Measurements from ENCODE around the gene SYNDIG1.
"Not testable (repeated sequence)": the region's sequence is repeated elsewhere in the genome, so short reads cannot be mapped to it uniquely, and the experiment has no call there.

SYNDIG1 gene

GRCh38 chr20:24493661-24494459 lies 24.4 kb downstream of the SYNDIG1 start:
- no peak for DNase-seq

DNA sequence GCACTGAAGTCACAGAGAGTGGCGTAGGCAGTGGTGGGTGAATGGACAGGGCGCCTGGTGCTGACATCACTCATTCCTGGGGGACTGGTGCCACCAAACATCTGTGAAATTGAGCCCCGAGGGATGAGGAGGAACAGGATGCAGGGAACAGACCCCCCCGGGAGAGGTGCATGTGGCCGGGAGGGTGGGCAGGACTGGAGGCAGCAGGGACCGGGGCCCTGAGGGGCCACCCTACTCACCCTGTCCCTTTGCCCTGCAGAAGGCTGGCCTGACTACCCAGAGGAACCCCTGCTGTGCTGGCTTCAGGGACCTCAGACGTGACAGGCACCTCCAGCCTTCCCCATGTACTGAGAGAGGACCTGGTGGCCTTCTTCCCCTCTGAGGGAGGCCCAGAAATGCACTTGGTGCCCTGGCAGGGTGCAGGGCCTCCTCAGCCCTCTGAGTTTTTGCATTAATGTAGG lies 25.1 kb downstream of the SYNDIG1 start:
- no peak for DNase-seq

- no peak for DNase-seq
Observed at GRCh38 chr20:24495266-24495665, 25.8 kb downstream of the SYNDIG1 start.

DNA sequence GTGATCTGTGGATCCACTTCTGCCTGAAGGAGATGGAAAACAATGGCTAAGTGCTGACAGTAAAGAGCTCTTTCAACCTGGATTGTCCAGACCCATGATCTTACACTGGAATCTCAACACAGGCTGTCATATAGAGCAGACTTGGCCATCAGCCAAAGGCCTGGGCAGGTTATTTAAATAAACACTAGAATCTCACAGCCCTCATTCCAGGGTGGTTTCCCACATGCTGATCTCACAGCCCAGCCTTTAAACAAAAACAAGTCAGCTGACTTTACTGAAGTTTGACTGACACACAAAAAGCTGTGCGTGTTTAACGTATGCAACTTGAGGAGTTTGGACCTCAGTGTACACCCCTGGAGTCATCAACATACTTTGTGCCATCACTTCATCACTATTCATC lies 28.4 kb downstream of the SYNDIG1 start:
- DNase-seq = no peak

DNA sequence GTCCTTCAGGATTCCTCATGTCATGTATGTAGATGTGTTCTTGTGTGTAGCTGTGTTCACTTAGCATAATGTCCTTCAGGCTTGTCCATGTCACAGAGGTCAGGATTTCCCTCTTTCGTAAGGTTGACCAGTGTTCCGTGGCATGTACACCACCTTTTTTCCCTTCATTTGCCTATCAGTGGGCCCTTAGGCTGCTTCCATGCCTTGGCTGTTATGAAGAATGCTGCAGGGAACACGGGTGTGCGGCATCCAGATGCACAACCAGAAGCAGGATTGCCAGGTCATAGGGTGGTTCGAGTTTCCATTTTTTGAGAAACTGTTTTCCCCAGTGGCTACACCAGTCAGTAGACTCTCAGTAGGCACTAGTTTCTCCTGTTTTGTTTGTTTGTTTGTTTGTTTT lies 29.2 kb downstream of the SYNDIG1 start:
- no peak for DNase-seq

- no peak for DNase-seq
Observed at GRCh38 chr20:24499472-24499871, 30.0 kb downstream of the SYNDIG1 start.

- DNase-seq = no peak
Observed at GRCh38 chr20:24501764-24502556, 32.5 kb downstream of the SYNDIG1 start.

GRCh38 chr20:24502661-24503060 lies 33.2 kb downstream of the SYNDIG1 start:
- DNase-seq = no peak

DNA sequence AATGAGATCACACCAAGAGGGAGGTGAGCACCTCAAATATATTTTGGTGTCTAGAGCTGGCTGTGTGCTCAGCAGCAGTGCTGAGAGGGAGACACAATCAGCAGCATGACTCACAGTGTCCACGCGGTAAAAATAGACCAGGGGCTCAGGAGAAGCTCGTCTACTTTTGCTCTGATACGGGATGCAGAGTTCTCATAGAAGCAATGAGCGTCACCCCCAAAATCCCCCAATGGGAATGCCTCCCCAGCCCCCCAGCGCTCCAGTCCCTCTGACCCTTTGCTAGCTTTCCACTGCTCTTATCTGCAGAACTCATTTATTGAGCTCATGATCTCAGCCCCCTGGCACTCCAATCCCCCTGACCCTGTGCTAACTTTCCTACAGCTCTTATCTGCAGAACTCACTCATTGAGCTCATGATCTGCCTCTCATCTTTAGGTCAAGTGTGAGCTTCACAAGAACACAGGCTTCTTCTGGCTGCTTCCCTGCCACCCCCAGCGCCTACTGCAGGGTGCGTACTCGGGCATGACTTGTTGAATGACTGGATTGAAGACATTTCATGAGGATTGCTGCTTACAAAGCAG lies 34.0 kb downstream of the SYNDIG1 start:
- no peak for DNase-seq

DNA sequence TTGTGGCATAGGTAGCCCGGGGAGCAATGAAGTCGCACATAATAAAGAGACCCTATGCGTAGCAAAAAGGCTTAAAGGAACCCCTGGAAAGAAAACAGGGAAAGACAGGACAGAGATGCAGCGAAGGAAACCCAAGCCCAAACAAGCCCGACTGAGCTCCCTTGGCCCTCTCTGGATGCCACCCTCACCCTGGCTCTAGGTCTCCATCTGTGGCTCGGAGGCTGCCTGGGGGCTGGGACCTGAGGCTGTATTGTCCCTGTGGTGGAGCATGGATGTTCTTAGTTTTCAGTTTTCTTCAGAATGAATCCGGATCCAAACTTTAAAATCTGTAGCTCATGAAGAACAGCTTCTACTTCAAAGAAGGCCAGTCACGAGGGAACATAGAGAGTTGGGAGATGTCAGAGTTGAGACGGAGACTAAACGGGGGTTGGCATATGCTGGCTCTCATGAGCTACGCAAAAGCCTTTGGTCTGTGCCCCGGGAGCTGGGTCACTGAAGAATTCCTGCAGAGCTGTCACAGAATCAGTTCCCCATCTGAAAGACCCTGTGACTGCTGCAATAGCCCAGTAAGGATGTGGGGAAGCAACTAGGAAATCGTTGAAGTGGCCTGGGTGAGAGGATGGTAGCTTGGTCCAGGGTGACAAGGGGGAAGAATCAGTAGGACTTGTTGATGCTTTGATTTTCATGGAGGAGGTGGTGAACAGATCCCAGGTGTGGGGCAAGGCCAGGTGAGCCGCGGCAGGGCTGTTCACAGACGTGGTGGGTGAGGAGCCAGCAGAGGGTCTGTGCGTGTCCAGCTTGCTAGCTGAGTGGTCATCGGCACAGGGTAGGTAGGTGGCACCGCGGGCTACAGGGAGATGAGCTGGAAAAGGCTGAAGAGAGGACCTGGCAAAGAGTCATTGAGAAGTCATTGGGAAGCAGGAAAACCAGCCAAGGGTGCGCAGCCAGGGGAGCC lies 35.2 kb downstream of the SYNDIG1 start:
- no peak for DNase-seq

DNA sequence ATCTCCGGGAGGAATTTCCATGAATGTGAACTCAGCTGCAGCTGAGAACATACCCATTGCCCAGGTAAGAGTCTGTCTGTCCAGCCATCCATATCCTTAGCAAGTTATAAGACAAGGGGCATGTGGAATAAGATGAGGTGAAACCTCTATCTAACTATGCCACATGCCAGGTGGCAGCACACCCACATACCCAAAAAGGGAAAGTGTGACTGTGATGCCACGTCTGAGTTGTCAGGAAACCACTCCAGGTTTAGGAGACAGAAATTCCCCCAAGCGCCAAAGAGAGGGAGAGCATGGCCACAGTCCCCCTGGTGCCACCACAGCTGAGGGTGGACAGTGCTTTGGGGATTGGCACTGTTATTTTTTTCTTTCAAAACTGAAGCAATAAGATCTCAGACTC lies 36.7 kb downstream of the SYNDIG1 start:
- DNase-seq = no peak

DNA sequence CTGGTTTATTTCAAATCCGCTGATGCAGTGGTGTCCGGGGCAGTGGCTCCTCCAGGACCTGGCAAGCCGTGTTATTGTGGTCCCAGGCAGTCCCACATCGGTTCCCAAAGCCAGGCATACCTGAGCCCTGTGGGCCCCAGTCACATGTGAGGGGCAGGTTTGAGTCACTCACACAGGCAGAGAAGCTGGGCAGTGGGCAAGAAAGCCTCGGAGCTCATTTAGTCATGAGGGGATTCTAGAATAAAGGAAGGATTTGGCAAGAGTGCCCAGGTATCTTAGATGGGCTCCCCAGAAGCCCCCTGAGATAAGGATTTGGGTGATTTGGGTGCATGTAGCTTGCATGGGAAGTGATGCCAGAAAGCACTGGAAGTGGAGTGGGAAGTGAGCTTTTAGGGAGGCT lies 37.3 kb downstream of the SYNDIG1 start:
- no peak for DNase-seq

DNA sequence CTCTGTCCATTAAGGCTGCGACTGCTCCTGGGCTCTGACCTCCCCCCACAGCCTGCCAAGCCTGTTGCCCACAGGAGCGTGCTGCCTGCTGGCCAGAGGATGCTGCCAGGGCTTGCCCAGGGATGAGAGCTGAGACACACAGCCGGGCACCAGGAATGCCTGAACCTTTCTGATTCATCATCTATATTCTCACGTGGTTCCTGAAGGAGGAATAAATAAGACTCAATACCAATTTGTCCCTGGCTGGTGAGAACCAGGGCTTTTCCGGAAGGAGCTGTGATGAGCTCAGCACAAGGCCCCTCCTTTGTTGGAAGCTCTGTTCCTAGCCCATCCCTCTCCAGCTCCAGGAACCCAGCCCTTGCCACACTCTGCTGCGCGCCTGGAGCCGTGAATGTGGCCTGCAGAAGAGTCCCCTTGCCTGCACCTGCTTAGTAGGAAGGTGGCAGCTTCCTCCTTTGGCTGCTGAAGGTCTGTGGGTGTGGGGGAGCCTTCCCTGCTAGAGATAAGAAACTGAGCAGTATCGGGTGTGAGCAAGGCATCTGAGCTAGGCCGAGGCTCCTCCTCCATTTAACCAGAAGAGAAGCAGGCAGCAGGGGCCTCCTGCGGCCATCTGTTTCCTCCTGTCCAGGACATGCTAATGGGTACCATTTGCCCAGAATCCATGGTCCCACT lies 37.9 kb downstream of the SYNDIG1 start:
- DNase-seq = no peak

GRCh38 chr20:24512441-24512840 lies 43.0 kb downstream of the SYNDIG1 start:
- DNase-seq = not testable (repeated sequence)

GRCh38 chr20:24518515-24518914 lies 49.1 kb downstream of the SYNDIG1 start:
- no peak for DNase-seq

DNA sequence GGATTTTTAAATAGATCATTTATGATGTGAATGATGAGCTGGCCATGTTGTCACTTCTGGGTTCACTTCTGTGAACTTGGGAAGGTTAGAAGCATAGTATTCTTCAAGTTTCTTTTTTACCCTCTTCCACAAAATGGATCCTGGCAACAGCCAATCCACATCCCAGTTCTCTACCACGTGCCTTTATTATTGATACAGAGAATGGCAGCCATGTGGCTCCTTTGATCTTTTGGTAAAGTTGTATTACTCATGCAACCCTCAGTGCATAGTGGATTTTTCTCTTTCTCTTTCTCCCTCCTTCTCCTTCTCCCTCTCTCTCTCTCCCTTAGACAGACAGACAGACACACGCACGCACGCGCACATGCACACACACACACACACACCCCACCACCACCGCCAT lies 50.0 kb downstream of the SYNDIG1 start:
- DNase-seq = no peak

DNA sequence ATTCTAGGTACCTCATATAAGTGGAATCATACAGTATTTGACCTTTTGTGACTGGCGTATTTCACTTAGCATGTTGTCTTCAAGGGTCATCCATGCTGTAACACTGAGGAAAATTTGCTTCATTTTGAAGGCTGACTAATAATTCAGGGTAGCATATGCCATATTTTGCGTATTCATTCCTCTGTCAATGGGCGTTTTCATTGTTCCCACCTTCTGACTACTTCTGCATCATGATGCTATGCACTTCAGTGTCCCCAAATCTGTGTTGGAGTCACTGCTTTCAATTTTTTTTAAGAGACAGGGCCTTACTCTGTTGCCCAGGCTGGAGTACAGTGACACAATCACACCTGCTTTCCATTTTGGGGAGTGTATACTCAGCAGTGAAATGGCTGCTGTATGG lies 51.6 kb downstream of the SYNDIG1 start:
- DNase-seq = no peak

GRCh38 chr20:24522452-24523330 lies 53.3 kb downstream of the SYNDIG1 start:
- DNase-seq = no peak

DNA sequence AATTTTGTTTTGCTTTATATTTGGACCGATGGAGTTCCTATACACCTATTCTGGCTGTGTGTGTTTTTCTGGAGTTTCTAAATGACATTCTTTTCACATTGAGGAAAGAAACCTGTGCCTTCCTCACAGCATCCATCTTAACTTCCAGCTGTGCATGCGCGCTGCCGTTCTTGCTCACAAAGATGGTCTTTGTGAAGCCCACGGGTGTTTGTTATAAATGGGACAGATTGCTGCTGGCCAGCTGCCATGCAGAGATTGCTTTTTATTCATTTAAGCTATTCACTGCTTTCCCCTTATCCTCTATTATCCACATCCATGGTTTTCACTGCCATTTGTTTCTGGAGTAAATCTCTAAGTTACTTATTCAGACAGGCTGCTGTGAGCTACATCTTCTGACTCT lies 54.2 kb downstream of the SYNDIG1 start:
- DNase-seq = no peak

- DNase-seq = no peak
Observed at GRCh38 chr20:24528583-24529368, 59.3 kb downstream of the SYNDIG1 start.
